GM23338 (cell line): ENCODE results near the gene TMEM131L. TPM values are rescaled to one million over a fixed set of nuclear protein-coding genes. Genes with fewer than 3 reads are reported as not detected.

ENCODE experiments used
- ATAC-seq: fragments of 200-7000 bp; cut with Tn5 transposase; 3 replicates; pipeline ENCODE4 v1.9.1; 2020
- DNase-seq: peaks from one replicate; pipeline ENCODE4 v3.0.0-alpha.2; 2015; ENCODE audit warnings: low spot score
- H2AFZ ChIP-seq: fragments of 200-600 bp; sonication (generic); 2 replicates; pipeline ENCODE4 v1.8.0; 2016; ENCODE audit warnings: antibody characterized with exemption, mild to moderate bottlenecking, moderate library complexity
- H3F3A ChIP-seq: fragments of 200-600 bp; sonication (generic); replicated peaks from 2 replicates; pipeline ENCODE4 v1.8.0; 2017; ENCODE audit warnings: antibody characterized with exemption, mixed run types, low read depth
- H3K27ac ChIP-seq: fragments of 200-600 bp; sonication (generic); 2 replicates; pipeline ENCODE4 v1.6.1; 2016; ENCODE audit warnings: low read depth
- H3K27me3 ChIP-seq: fragments of 200-600 bp; sonication (generic); 2 replicates; pipeline ENCODE4 v1.8.0; 2016; ENCODE audit warnings: mild to moderate bottlenecking, mixed run types, moderate library complexity; ENCODE audit not compliant: insufficient read depth
- H3K36me3 ChIP-seq: fragments of 200-600 bp; sonication (generic); 2 replicates; pipeline ENCODE4 v1.8.0; 2016; ENCODE audit warnings: mild to moderate bottlenecking; ENCODE audit not compliant: insufficient read depth
- H3K4me1 ChIP-seq: fragments of 200-600 bp; sonication (generic); 2 replicates; pipeline ENCODE4 v1.8.0; 2016; ENCODE audit warnings: mild to moderate bottlenecking, moderate library complexity; ENCODE audit not compliant: insufficient read depth
- H3K4me2 ChIP-seq: fragments of 200-600 bp; sonication (generic); 2 replicates; pipeline ENCODE4 v1.7.1; 2017; ENCODE audit warnings: mixed run types
- H3K4me3 ChIP-seq: fragments of 200-600 bp; sonication (generic); 2 replicates; pipeline ENCODE4 v1.6.1; 2016; ENCODE audit warnings: mixed run types
- H3K79me2 ChIP-seq: fragments of 200-600 bp; sonication (generic); replicated peaks from 2 replicates; pipeline ENCODE4 v1.8.0; 2017; ENCODE audit warnings: mild to moderate bottlenecking; ENCODE audit not compliant: insufficient read depth
- H3K9me2 ChIP-seq: fragments of 200-600 bp; sonication (generic); 2 replicates; pipeline ENCODE4 v1.8.0; 2017; ENCODE audit not compliant: insufficient read depth
- H4K20me1 ChIP-seq: fragments of 200-600 bp; sonication (generic); replicated peaks from 2 replicates; pipeline ENCODE4 v1.8.0; 2017; ENCODE audit warnings: mild to moderate bottlenecking; ENCODE audit not compliant: insufficient read depth
- H3K27ac Mint-ChIP-seq: 2 replicates; pipeline ENCODE4 v1.8.0; 2020; ENCODE audit warnings: inconsistent platforms, mild to moderate bottlenecking, moderate library complexity, mixed read lengths
- H3K27me3 Mint-ChIP-seq: 3 replicates; pipeline ENCODE4 v1.8.0; 2022; ENCODE audit warnings: low read depth, mild to moderate bottlenecking, moderate library complexity, mixed read lengths, inconsistent platforms; ENCODE audit not compliant: insufficient read depth, poor library complexity
- H3K36me3 Mint-ChIP-seq: 3 replicates; pipeline ENCODE4 v1.8.0; 2021; ENCODE audit warnings: low read depth, mild to moderate bottlenecking, inconsistent platforms, moderate library complexity, mixed read lengths
- H3K4me1 Mint-ChIP-seq: 3 replicates; pipeline ENCODE4 v1.8.0; 2020; ENCODE audit warnings: mild to moderate bottlenecking, inconsistent platforms, mixed read lengths
- H3K4me3 Mint-ChIP-seq: 3 replicates; pipeline ENCODE4 v1.8.0; 2021; ENCODE audit warnings: moderate library complexity, mild to moderate bottlenecking, inconsistent platforms, mixed read lengths
- H3K9me3 Mint-ChIP-seq: 3 replicates; pipeline ENCODE4 v1.8.0; 2020; ENCODE audit warnings: moderate library complexity, mild to moderate bottlenecking, inconsistent platforms, mixed read lengths
- CREB1 ChIP-seq: fragments of 250-450 bp; sonication (Bioruptor Pico); IDR thresholded peaks from 2 replicates; pipeline ENCODE4 v1.5.0; 2020; ENCODE audit warnings: low read depth, mild to moderate bottlenecking, moderate library complexity
- CTCF ChIP-seq, 2 experiments: fragments of 200-600 bp in 1 of 2; sonication (generic) in 1 of 2; conservative IDR thresholded peaks; 2 replicates each; pipeline versions ENCODE4 v1.5.1 to v1.6.1; 2016 to 2017; ENCODE audit warnings: antibody characterized with exemption in 2 of 2, low read depth in 2 of 2, mild to moderate bottlenecking in 2 of 2, moderate library complexity in 1 of 2
- EZH2 ChIP-seq: fragments of 200-600 bp; sonication (generic); IDR thresholded peaks from one replicate; pipeline ENCODE4 v1.8.0; 2017; ENCODE audit warnings: antibody characterized with exemption, mild to moderate bottlenecking, low read depth; ENCODE audit not compliant: unreplicated experiment
- EZH2phosphoT487 ChIP-seq: fragments of 200-600 bp; sonication (generic); IDR thresholded peaks from one replicate; pipeline ENCODE4 v1.8.1; 2018; ENCODE audit warnings: antibody characterized with exemption; ENCODE audit not compliant: unreplicated experiment
- JUNB ChIP-seq: IDR thresholded peaks from one replicate; pipeline ENCODE4 v1.6.1; 2016; ENCODE audit warnings: antibody characterized with exemption; ENCODE audit not compliant: unreplicated experiment
- NANOG ChIP-seq: IDR thresholded peaks from 2 replicates; pipeline ENCODE4 v1.6.1; 2016; ENCODE audit warnings: antibody characterized with exemption, borderline replicate concordance
- POLR2AphosphoS5 ChIP-seq: IDR thresholded peaks from 2 replicates; pipeline ENCODE4 v1.6.1; 2016; ENCODE audit warnings: antibody characterized with exemption, low read depth
- STAT1 ChIP-seq: IDR thresholded peaks from one replicate; pipeline ENCODE4 v1.6.1; 2016; ENCODE audit warnings: antibody characterized with exemption; ENCODE audit not compliant: unreplicated experiment
- ZNF114 ChIP-seq: fragments of 250-450 bp; sonication (Bioruptor Pico); IDR thresholded peaks from 2 replicates; pipeline ENCODE4 v1.5.0; 2020; ENCODE audit warnings: mild to moderate bottlenecking, moderate library complexity
- ZNF331 ChIP-seq: fragments of 250-450 bp; sonication (Bioruptor Pico); IDR thresholded peaks from 2 replicates; pipeline ENCODE4 v1.5.0; 2020; ENCODE audit warnings: low read depth, mild to moderate bottlenecking, moderate library complexity
- polyA plus RNA-seq: library from polyadenylated mRNA; unstranded; fragments of >200 nt; fragmentation: Nextera tagmentation; extraction: Ambion mirVana; gene quantifications from 2 replicates; pipeline ENCODE4 v1.2.1, GENCODE V29; 2016
- total RNA-seq: library from RNA; depleted of rRNA; stranded (reverse); fragments of >200 nt; shearing (Covaris generic); gene quantifications from 2 replicates; pipeline ENCODE4 v1.2.3, GENCODE V29; 2014
- TF ChIP-seq, protein P1 (sequence below): fragments of 250-450 bp; sonication (Bioruptor Pico); IDR thresholded peaks from 2 replicates; pipeline ENCODE4 v1.5.0; 2020; ENCODE audit warnings: mild to moderate bottlenecking, moderate library complexity
- TF ChIP-seq, protein P2 (sequence below): IDR thresholded peaks from 2 replicates; pipeline ENCODE4 v1.6.1; 2016; ENCODE audit warnings: antibody characterized with exemption
- TF ChIP-seq, protein P3 (sequence below): IDR thresholded peaks from one replicate; pipeline ENCODE4 v1.6.1; 2018; ENCODE audit warnings: antibody characterized with exemption; ENCODE audit not compliant: unreplicated experiment

Gene TMEM131L
- total and polyA plus RNA-seq, 2 experiments from 2014 or later: 11.1 to 32.2 TPM

- Histone ChIP-seq H3K4me3 (no peak overlapping the region), H3K4me1 (peaks cover 31% of the 10 kb centered on the region), H2AFZ (no peak overlapping the region), H3K36me3 (no peaks in the 10 kb centered on the region), H3K9me2 (no peaks in the 10 kb centered on the region), H3K27me3 (no peaks in the 10 kb centered on the region), H3K79me2 (peaks cover 67% of the 10 kb centered on the region), H3K27ac (peak overlapping the region; percentile 42; the same call in 1 of the 2 replicates), H4K20me1 (peaks cover 10% of the 10 kb centered on the region; the same call in 1 of the 2 replicates), H3F3A (0 out of 2 replicates have a peak, but pooled peaks cover 2% of the 10 kb centered on the region), H3K4me2 (no peak overlapping the region)
- no peak for TF ChIP-seq POLR2AphosphoS5
- TF ChIP-seq, protein P1, sequence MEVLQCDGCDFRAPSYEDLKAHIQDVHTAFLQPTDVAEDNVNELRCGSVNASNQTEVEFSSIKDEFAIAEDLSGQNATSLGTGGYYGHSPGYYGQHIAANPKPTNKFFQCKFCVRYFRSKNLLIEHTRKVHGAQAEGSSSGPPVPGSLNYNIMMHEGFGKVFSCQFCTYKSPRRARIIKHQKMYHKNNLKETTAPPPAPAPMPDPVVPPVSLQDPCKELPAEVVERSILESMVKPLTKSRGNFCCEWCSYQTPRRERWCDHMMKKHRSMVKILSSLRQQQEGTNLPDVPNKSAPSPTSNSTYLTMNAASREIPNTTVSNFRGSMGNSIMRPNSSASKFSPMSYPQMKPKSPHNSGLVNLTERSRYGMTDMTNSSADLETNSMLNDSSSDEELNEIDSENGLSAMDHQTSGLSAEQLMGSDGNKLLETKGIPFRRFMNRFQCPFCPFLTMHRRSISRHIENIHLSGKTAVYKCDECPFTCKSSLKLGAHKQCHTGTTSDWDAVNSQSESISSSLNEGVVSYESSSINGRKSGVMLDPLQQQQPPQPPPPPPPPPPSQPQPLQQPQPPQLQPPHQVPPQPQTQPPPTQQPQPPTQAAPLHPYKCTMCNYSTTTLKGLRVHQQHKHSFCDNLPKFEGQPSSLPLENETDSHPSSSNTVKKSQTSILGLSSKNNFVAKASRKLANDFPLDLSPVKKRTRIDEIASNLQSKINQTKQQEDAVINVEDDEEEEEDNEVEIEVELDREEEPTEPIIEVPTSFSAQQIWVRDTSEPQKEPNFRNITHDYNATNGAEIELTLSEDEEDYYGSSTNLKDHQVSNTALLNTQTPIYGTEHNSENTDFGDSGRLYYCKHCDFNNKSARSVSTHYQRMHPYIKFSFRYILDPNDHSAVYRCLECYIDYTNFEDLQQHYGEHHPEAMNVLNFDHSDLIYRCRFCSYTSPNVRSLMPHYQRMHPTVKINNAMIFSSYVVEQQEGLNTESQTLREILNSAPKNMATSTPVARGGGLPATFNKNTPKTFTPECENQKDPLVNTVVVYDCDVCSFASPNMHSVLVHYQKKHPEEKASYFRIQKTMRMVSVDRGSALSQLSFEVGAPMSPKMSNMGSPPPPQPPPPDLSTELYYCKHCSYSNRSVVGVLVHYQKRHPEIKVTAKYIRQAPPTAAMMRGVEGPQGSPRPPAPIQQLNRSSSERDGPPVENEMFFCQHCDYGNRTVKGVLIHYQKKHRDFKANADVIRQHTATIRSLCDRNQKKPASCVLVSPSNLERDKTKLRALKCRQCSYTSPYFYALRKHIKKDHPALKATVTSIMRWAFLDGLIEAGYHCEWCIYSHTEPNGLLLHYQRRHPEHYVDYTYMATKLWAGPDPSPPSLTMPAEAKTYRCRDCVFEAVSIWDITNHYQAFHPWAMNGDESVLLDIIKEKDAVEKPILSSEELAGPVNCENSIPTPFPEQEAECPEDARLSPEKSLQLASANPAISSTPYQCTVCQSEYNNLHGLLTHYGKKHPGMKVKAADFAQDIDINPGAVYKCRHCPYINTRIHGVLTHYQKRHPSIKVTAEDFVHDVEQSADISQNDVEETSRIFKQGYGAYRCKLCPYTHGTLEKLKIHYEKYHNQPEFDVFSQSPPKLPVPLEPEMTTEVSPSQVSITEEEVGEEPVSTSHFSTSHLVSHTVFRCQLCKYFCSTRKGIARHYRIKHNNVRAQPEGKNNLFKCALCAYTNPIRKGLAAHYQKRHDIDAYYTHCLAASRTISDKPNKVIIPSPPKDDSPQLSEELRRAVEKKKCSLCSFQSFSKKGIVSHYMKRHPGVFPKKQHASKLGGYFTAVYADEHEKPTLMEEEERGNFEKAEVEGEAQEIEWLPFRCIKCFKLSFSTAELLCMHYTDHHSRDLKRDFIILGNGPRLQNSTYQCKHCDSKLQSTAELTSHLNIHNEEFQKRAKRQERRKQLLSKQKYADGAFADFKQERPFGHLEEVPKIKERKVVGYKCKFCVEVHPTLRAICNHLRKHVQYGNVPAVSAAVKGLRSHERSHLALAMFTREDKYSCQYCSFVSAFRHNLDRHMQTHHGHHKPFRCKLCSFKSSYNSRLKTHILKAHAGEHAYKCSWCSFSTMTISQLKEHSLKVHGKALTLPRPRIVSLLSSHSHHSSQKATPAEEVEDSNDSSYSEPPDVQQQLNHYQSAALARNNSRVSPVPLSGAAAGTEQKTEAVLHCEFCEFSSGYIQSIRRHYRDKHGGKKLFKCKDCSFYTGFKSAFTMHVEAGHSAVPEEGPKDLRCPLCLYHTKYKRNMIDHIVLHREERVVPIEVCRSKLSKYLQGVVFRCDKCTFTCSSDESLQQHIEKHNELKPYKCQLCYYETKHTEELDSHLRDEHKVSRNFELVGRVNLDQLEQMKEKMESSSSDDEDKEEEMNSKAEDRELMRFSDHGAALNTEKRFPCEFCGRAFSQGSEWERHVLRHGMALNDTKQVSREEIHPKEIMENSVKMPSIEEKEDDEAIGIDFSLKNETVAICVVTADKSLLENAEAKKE (CRISPR knock-in tag): no peak
- TF ChIP-seq CTCF (conservative IDR thresholded peaks at IDR 0.05; ENCODE audit: low read depth in 2 of 2): no peak
- no peak for TF ChIP-seq NANOG
- TF ChIP-seq, protein P2, sequence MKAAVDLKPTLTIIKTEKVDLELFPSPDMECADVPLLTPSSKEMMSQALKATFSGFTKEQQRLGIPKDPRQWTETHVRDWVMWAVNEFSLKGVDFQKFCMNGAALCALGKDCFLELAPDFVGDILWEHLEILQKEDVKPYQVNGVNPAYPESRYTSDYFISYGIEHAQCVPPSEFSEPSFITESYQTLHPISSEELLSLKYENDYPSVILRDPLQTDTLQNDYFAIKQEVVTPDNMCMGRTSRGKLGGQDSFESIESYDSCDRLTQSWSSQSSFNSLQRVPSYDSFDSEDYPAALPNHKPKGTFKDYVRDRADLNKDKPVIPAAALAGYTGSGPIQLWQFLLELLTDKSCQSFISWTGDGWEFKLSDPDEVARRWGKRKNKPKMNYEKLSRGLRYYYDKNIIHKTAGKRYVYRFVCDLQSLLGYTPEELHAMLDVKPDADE: no peak
- TF ChIP-seq JUNB: no peak
- no peak for TF ChIP-seq CREB1 (CRISPR knock-in tag)
- TF ChIP-seq EZH2phosphoT487: no peak
- no peak for TF ChIP-seq ZNF331 (CRISPR knock-in tag)
- no peak for TF ChIP-seq STAT1
- TF ChIP-seq EZH2: no peak
- TF ChIP-seq ZNF114 (CRISPR knock-in tag): no peak
- TF ChIP-seq, protein P3, sequence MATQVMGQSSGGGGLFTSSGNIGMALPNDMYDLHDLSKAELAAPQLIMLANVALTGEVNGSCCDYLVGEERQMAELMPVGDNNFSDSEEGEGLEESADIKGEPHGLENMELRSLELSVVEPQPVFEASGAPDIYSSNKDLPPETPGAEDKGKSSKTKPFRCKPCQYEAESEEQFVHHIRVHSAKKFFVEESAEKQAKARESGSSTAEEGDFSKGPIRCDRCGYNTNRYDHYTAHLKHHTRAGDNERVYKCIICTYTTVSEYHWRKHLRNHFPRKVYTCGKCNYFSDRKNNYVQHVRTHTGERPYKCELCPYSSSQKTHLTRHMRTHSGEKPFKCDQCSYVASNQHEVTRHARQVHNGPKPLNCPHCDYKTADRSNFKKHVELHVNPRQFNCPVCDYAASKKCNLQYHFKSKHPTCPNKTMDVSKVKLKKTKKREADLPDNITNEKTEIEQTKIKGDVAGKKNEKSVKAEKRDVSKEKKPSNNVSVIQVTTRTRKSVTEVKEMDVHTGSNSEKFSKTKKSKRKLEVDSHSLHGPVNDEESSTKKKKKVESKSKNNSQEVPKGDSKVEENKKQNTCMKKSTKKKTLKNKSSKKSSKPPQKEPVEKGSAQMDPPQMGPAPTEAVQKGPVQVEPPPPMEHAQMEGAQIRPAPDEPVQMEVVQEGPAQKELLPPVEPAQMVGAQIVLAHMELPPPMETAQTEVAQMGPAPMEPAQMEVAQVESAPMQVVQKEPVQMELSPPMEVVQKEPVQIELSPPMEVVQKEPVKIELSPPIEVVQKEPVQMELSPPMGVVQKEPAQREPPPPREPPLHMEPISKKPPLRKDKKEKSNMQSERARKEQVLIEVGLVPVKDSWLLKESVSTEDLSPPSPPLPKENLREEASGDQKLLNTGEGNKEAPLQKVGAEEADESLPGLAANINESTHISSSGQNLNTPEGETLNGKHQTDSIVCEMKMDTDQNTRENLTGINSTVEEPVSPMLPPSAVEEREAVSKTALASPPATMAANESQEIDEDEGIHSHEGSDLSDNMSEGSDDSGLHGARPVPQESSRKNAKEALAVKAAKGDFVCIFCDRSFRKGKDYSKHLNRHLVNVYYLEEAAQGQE: no peak
- Mint-ChIP-seq H3K27ac (no peak overlapping the region), H3K4me1 (peaks cover 44% of the 10 kb centered on the region), H3K36me3 (peaks cover 6% of the 10 kb centered on the region), H3K4me3 (no peak overlapping the region), H3K9me3 (no peaks in the 10 kb centered on the region), H3K27me3 (peaks cover 3% of the 10 kb centered on the region)
- no peak for ATAC-seq
- no peak for DNase-seq
Observed at GRCh38 chr4:153483432-153484418, 17.6 kb downstream of the TMEM131L start.
